NK-92 (cell line): ENCODE measurements around the gene GPR62.

Experiments
- DNase-seq: peaks from one replicate; lab custom pipeline; 2025; ENCODE audit not compliant: unreplicated experiment; lab: John Stamatoyannopoulos, UW

GPR62 gene

GRCh38 chr3:51938780-51939425 lies 16.3 kb upstream of the GPR62 start:
- DNase-seq, result no peak

- DNase-seq, result no peak
Observed at GRCh38 chr3:51940648-51941462, 14.3 kb upstream of the GPR62 start.

GRCh38 chr3:51941463-51941797 lies 13.8 kb upstream of the GPR62 start:
- no peak for DNase-seq

GRCh38 chr3:51941798-51942602 lies 13.2 kb upstream of the GPR62 start, which contains the start of the genes PARP3 and RRP9:
PARP3 (plus strand) TSS chr3:51942363; CDS start chr3:51943356, 993 bp downstream.
RRP9 (minus strand) TSS chr3:51941904; CDS start chr3:51941867, 37 bp downstream.
- DNase-seq, result peak; percentile 91

GRCh38 chr3:51942603-51943450 lies 12.4 kb upstream of the GPR62 start:
- DNase-seq, result no peak

GRCh38 chr3:51943451-51944391 lies 11.5 kb upstream of the GPR62 start:
- DNase-seq, result no peak

- no peak for DNase-seq
Observed at GRCh38 chr3:51944451-51945021, 10.6 kb upstream of the GPR62 start.

- DNase-seq, result no peak
Observed at GRCh38 chr3:51945031-51945840, 9.9 kb upstream of the GPR62 start.

GRCh38 chr3:51945926-51946705 lies 9.1 kb upstream of the GPR62 start:
- DNase-seq, result no peak

- no peak for DNase-seq
Observed at GRCh38 chr3:51946796-51947195, 8.4 kb upstream of the GPR62 start.

GRCh38 chr3:51947215-51947900 lies 7.8 kb upstream of the GPR62 start:
- no peak for DNase-seq

- no peak for DNase-seq
Observed at GRCh38 chr3:51948016-51948580, 7.1 kb upstream of the GPR62 start.

GRCh38 chr3:51949121-51949520 lies 6.1 kb upstream of the GPR62 start:
- no peak for DNase-seq

GRCh38 chr3:51950899-51951298 lies 4.3 kb upstream of the GPR62 start:
- no peak for DNase-seq

GRCh38 chr3:51953445-51953844 lies 1.7 kb upstream of the GPR62 start:
- no peak for DNase-seq

- DNase-seq, result no peak
Observed at GRCh38 chr3:51954105-51954504, 1.1 kb upstream of the GPR62 start.

GRCh38 chr3:51954713-51955112 lies 468 bp upstream of the GPR62 start:
- DNase-seq, result no peak
